H9 (cell line): ENCODE results near the gene IGFL2. TPM values are rescaled to one million over a fixed set of nuclear protein-coding genes. Genes with fewer than 3 reads are reported as not detected.

ENCODE experiments used
- DNase-seq: peaks from one replicate; pipeline ENCODE4 v3.0.0-alpha.2; 2017
- H2AFZ ChIP-seq: one replicate; pipeline ENCODE4 v1.6.1; 2013; ENCODE audit warnings: mild to moderate bottlenecking, low read length, control low read depth, moderate library complexity
- H2AK5ac ChIP-seq: 2 replicates; pipeline ENCODE4 v1.6.1; 2013; ENCODE audit warnings: low read length, control low read depth, mixed read lengths; ENCODE audit not compliant: insufficient read length
- H2BK120ac ChIP-seq: one replicate; pipeline ENCODE4 v1.6.1; 2013; ENCODE audit warnings: low read depth, mild to moderate bottlenecking, low read length, control low read depth, inconsistent platforms; ENCODE audit not compliant: poor library complexity, severe bottlenecking
- H2BK12ac ChIP-seq: 2 replicates; pipeline ENCODE4 v1.6.1; 2013; ENCODE audit warnings: low read length, control low read depth, mixed read lengths, low read depth; ENCODE audit not compliant: insufficient read length
- H2BK15ac ChIP-seq: 2 replicates; pipeline ENCODE4 v1.6.1; 2013; ENCODE audit warnings: low read depth, low read length, control low read depth
- H2BK20ac ChIP-seq: one replicate; pipeline ENCODE4 v1.6.1; 2013; ENCODE audit warnings: low read depth, mild to moderate bottlenecking, low read length, control low read depth, inconsistent platforms; ENCODE audit not compliant: poor library complexity, severe bottlenecking
- H2BK5ac ChIP-seq: 2 replicates; pipeline ENCODE4 v1.6.1; 2013; ENCODE audit warnings: low read length, control low read depth, mixed read lengths; ENCODE audit not compliant: insufficient read length
- H3K14ac ChIP-seq: 2 replicates; pipeline ENCODE4 v1.6.1; 2013; ENCODE audit warnings: low read length, control low read depth; ENCODE audit not compliant: insufficient read depth
- H3K18ac ChIP-seq: 2 replicates; pipeline ENCODE4 v1.6.1; 2013; ENCODE audit warnings: low read depth, mild to moderate bottlenecking, mixed read lengths, low read length, control low read depth; ENCODE audit not compliant: insufficient read length
- H3K23ac ChIP-seq: 2 replicates; pipeline ENCODE4 v1.6.1; 2013; ENCODE audit warnings: low read length, control low read depth, mixed read lengths, low read depth; ENCODE audit not compliant: insufficient read length
- H3K23me2 ChIP-seq: 2 replicates; pipeline ENCODE4 v1.6.1; 2013; ENCODE audit warnings: low read depth, mild to moderate bottlenecking, mixed read lengths, low read length, control low read depth; ENCODE audit not compliant: insufficient read length, poor library complexity, severe bottlenecking
- H3K27ac ChIP-seq: 2 replicates; pipeline ENCODE4 v1.5.1; 2013; ENCODE audit warnings: low read length, control low read depth, mixed read lengths, low read depth; ENCODE audit not compliant: insufficient read length
- H3K27me3 ChIP-seq: 2 replicates; pipeline ENCODE4 v1.6.1; 2013; ENCODE audit warnings: low read length, control low read depth, inconsistent platforms; ENCODE audit not compliant: insufficient read depth
- H3K4ac ChIP-seq: 2 replicates; pipeline ENCODE4 v1.6.1; 2013; ENCODE audit warnings: low read depth, mild to moderate bottlenecking, control low read depth, inconsistent platforms, low read length, moderate library complexity
- H3K4me1 ChIP-seq: 2 replicates; pipeline ENCODE4 v1.6.1; 2013; ENCODE audit warnings: low read length, control low read depth, inconsistent platforms; ENCODE audit not compliant: insufficient read depth
- H3K4me2 ChIP-seq: 2 replicates; pipeline ENCODE4 v1.6.1; 2013; ENCODE audit warnings: low read length, control low read depth, mixed read lengths; ENCODE audit not compliant: insufficient read length, insufficient read depth
- H3K56ac ChIP-seq: 2 replicates; pipeline ENCODE4 v1.6.1; 2013; ENCODE audit warnings: low read depth, mild to moderate bottlenecking, mixed read lengths, low read length, control low read depth; ENCODE audit not compliant: insufficient read length
- H3K79me1 ChIP-seq: 2 replicates; pipeline ENCODE4 v1.6.1; 2013; ENCODE audit warnings: low read depth, mild to moderate bottlenecking, moderate library complexity, low read length, control low read depth, inconsistent platforms; ENCODE audit not compliant: insufficient read depth, poor library complexity, severe bottlenecking
- H3K79me2 ChIP-seq: 2 replicates; pipeline ENCODE4 v1.6.1; 2013; ENCODE audit warnings: low read length, control low read depth, inconsistent platforms; ENCODE audit not compliant: insufficient read depth
- H3K9ac ChIP-seq: 2 replicates; pipeline ENCODE4 v1.6.1; 2013; ENCODE audit warnings: low read length, control low read depth, mixed read lengths; ENCODE audit not compliant: insufficient read length; ENCODE audit errors: extremely low read depth
- H3K9me3 ChIP-seq: one replicate; pipeline ENCODE4 v1.6.1; 2013; ENCODE audit warnings: low read depth, low read length, inconsistent platforms; ENCODE audit not compliant: control insufficient read depth
- H3T11ph ChIP-seq: one replicate; pipeline ENCODE4 v1.6.1; 2013; ENCODE audit warnings: mild to moderate bottlenecking, low read length, control low read depth, inconsistent platforms
- H4K20me1 ChIP-seq: one replicate; pipeline ENCODE4 v1.6.1; 2013; ENCODE audit not compliant: control insufficient read depth, insufficient read length, insufficient read depth
- H4K5ac ChIP-seq: 2 replicates; pipeline ENCODE4 v1.6.1; 2013; ENCODE audit warnings: low read depth, mild to moderate bottlenecking, mixed read lengths, low read length, control low read depth; ENCODE audit not compliant: insufficient read length
- H4K8ac ChIP-seq: replicated peaks from 2 replicates; pipeline ENCODE4 v1.6.1; 2013; ENCODE audit warnings: low read length, control low read depth, mixed read lengths, low read depth; ENCODE audit not compliant: insufficient read length
- H4K91ac ChIP-seq: 2 replicates; pipeline ENCODE4 v1.6.1; 2013; ENCODE audit warnings: low read depth, mild to moderate bottlenecking, moderate library complexity, mixed read lengths, low read length, control low read depth; ENCODE audit not compliant: insufficient read length
- H3K27ac Mint-ChIP-seq, 3 experiments: 2 replicates in 2 of 3; 3 replicates in 1 of 3; pipeline ENCODE4 v1.8.0; 2020 to 2021; ENCODE audit warnings: mixed read lengths in 3 of 3, mild to moderate bottlenecking in 1 of 3, moderate library complexity in 1 of 3
- H3K27me3 Mint-ChIP-seq: 2 replicates; pipeline ENCODE4 v1.8.0; 2021; ENCODE audit warnings: low read depth, mild to moderate bottlenecking, moderate library complexity, mixed read lengths
- H3K36me3 Mint-ChIP-seq, 3 experiments: 2 replicates in 2 of 3; 3 replicates in 1 of 3; pipeline ENCODE4 v1.8.0; 2020 to 2021; ENCODE audit warnings: low read depth in 3 of 3, mixed read lengths in 3 of 3; ENCODE audit not compliant: insufficient read depth in 1 of 3
- H3K4me1 Mint-ChIP-seq, 2 experiments: 2 replicates each; pipeline ENCODE4 v1.8.0; 2020; ENCODE audit warnings: mixed read lengths in 2 of 2
- H3K4me3 Mint-ChIP-seq, 2 experiments: 2 replicates in 1 of 2; 3 replicates in 1 of 2; pipeline ENCODE4 v1.8.0; 2020 to 2021; ENCODE audit warnings: mild to moderate bottlenecking in 2 of 2, mixed read lengths in 2 of 2, moderate library complexity in 1 of 2
- H3K9me3 Mint-ChIP-seq, 2 experiments: 2 replicates in 1 of 2; 3 replicates in 1 of 2; pipeline ENCODE4 v1.8.0; 2020; ENCODE audit warnings: mild to moderate bottlenecking in 2 of 2, mixed read lengths in 2 of 2, moderate library complexity in 1 of 2
- CTCF ChIP-seq: fragments of 200-600 bp; sonication (generic); conservative IDR thresholded peaks from 3 replicates; pipeline ENCODE4 v1.8.0; 2021; ENCODE audit warnings: antibody characterized with exemption, mild to moderate bottlenecking
- WGBS: extraction: QIAGEN DNeasy Blood & Tissue Kit; methylation state at CpG from one replicate; pipeline ENCODE4 v1.1.7; 2013; ENCODE audit warnings: missing lambda C conversion rate, low lambda C conversion rate, mixed read lengths; ENCODE audit not compliant: insufficient read length; ENCODE audit errors: extremely low coverage; 5-methylcytosine and 5-hydroxymethylcytosine counted together
- total RNA-seq: library from RNA; stranded (reverse); gene quantifications from 2 replicates; pipeline ENCODE4 v1.2.1, GENCODE V29; 2021

Gene IGFL2
- total RNA-seq, 1 experiment from 2014 or later: not detected

GRCh38 chr19:46147166-46147740 is 785 bp upstream of the IGFL2 start:
- no peak overlapping the region for H3K9ac ChIP-seq
- no peak overlapping the region for H3K23ac ChIP-seq
- no peak overlapping the region for H2BK120ac ChIP-seq
- H2BK15ac ChIP-seq: no peak overlapping the region
- H4K20me1 ChIP-seq: no peaks in the 10 kb centered on the region
- Mint-ChIP-seq H3K9me3 (no peaks in the 10 kb centered on the region), H3K36me3 (no peaks in the 10 kb centered on the region; a peak in 1 of 7 replicates), H3K27ac (no peak overlapping the region; a peak in 1 of 7 replicates), H3K27me3 (peaks cover 20% of the 10 kb centered on the region), H3K4me1 (peaks cover 4 to 8% of the 10 kb centered on the region in 2 experiments; a peak in 3 of 4 replicates), H3K4me3 (no peak overlapping the region)
- H2BK20ac ChIP-seq: no peak overlapping the region
- no peak for TF ChIP-seq CTCF
- no peaks in the 10 kb centered on the region for H3K9me3 ChIP-seq
- H2BK5ac ChIP-seq: no peak overlapping the region
- H3K4me1 ChIP-seq: no peaks in the 10 kb centered on the region
- no peak overlapping the region for H3K14ac ChIP-seq
- no peak overlapping the region for H4K8ac ChIP-seq
- no peak overlapping the region for H4K5ac ChIP-seq
- no CpG with 5 or more reads among the region's 8 CpGs for WGBS
- H3K27ac ChIP-seq: no peak overlapping the region
- H2AK5ac ChIP-seq: no peak overlapping the region
- no peak overlapping the region for H3T11ph ChIP-seq
- no peak for DNase-seq
- H3K79me1 ChIP-seq: no peaks in the 10 kb centered on the region
- no peaks in the 10 kb centered on the region for H3K27me3 ChIP-seq
- H3K18ac ChIP-seq: no peak overlapping the region
- H2AFZ ChIP-seq: no peak overlapping the region
- H3K79me2 ChIP-seq: no peaks in the 10 kb centered on the region
- H3K4ac ChIP-seq: no peak overlapping the region
- no peaks in the 10 kb centered on the region for H3K23me2 ChIP-seq
- no peak overlapping the region for H2BK12ac ChIP-seq
- no peak overlapping the region for H3K56ac ChIP-seq
- no peak overlapping the region for H3K4me2 ChIP-seq
- no peak overlapping the region for H4K91ac ChIP-seq
